ENCODE measurements around the gene POLD1. TPM values are rescaled to one million over a fixed set of nuclear protein-coding genes. Genes with fewer than 3 reads are reported as not detected.

The POLD1 gene
- total and polyA plus RNA-seq, 4 experiments from 2014 or later: 29.3 to 41.1 (median 35.6) TPM

DNA sequence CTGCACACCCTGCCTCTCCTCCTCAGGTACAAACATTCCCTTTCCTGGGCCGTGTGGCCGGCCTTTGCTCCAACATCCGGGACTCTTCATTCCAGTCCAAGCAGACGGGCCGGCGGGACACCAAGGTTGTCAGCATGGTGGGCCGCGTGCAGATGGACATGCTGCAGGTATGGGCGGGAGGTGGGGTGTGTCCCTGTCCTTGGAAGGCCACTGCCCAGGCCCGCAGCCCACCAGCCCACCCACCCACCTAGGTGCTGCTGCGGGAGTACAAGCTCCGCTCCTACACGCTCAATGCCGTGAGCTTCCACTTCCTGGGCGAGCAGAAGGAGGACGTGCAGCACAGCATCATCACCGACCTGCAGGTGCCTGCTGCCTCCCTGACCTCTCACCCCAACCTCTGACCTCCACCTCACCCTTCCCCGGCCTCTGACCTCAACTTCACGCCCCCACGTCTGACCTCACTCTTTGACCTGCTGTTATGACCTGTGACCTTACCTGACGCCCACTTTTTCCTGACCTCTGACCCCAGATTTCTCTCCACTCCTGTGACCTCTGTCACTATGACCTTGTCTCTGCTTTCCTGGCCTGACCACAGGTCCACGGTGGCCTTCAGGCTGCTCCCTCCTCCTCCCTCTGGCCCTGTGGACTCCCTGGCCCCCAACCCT is 22.1 kb downstream of the POLD1 start:
- ChIA-PET CTCF (ENCODE audit: partially characterized antibody) (no interaction called here), POLR2A (ENCODE audit: partially characterized antibody) (no interaction called here)
- Mint-ChIP-seq H3K9me3 (no peaks in the 10 kb centered on the region), H3K27ac (peak overlapping the region in 1 of 7 donors; percentile 82), H3K36me3 (peaks cover 9 to 20% of the 10 kb centered on the region in 2 donors), H3K4me1 (no peaks in the 10 kb centered on the region), H3K4me3 (no peak overlapping the region), H3K27me3 (no peaks in the 10 kb centered on the region)
- Histone ChIP-seq H3K4me1 (ENCODE audit: insufficient read depth, low read length) (no peaks in the 10 kb centered on the region), H3K4me3 (ENCODE audit: low read length in 2 of 2) (no peak overlapping the region), H3K27me3 (ENCODE audit: insufficient read depth, low read length) (no peaks in the 10 kb centered on the region), H3K9me3 (ENCODE audit: control insufficient read depth in 1 of 2, low read length in 2 of 2) (no peaks in the 10 kb centered on the region), H3K27ac (ENCODE audit: low read depth, low read length) (no peak overlapping the region), H3K36me3 (ENCODE audit: insufficient read depth, low read length) (no peaks in the 10 kb centered on the region)
- DNase-seq: no peak
- intact Hi-C loops (cut with micrococcal nuclease): no loop called here

DNA sequence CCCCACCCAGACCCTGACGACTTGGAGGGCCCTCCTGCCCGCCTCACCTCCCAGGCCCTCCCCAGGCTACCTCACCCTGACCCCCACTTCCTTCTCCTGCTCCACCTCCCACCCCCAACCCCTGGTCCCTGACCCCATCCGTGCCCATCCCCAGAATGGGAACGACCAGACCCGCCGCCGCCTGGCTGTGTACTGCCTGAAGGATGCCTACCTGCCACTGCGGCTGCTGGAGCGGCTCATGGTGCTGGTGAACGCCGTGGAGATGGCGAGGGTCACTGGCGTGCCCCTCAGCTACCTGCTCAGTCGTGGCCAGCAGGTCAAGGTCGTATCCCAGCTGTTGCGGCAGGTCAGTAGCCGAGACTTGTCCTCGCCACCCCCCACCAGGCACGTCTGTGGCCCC is 22.7 kb downstream of the POLD1 start:
- ChIA-PET CTCF (ENCODE audit: partially characterized antibody) (no interaction called here), POLR2A (ENCODE audit: partially characterized antibody) (no interaction called here)
- no peaks in the 10 kb centered on the region for H3K27me3 Mint-ChIP-seq
- H3K4me1 Mint-ChIP-seq: no peaks in the 10 kb centered on the region
- Histone ChIP-seq H3K4me1 (ENCODE audit: insufficient read depth, low read length) (no peaks in the 10 kb centered on the region), H3K9me3 (ENCODE audit: control insufficient read depth in 1 of 2, low read length in 2 of 2) (no peaks in the 10 kb centered on the region), H3K27me3 (ENCODE audit: insufficient read depth, low read length) (no peaks in the 10 kb centered on the region), H3K36me3 (ENCODE audit: insufficient read depth, low read length) (no peaks in the 10 kb centered on the region), H3K27ac (ENCODE audit: low read depth, low read length) (no peak overlapping the region), H3K4me3 (ENCODE audit: low read length in 2 of 2) (no peak overlapping the region)
- H3K36me3 Mint-ChIP-seq: peaks cover 11 to 20% of the 10 kb centered on the region in 2 donors
- no peaks in the 10 kb centered on the region for H3K9me3 Mint-ChIP-seq
- no peak for DNase-seq
- intact Hi-C loops (cut with micrococcal nuclease): no loop called here
- H3K4me3 Mint-ChIP-seq: no peak overlapping the region
- no peak overlapping the region for H3K27ac Mint-ChIP-seq

DNA sequence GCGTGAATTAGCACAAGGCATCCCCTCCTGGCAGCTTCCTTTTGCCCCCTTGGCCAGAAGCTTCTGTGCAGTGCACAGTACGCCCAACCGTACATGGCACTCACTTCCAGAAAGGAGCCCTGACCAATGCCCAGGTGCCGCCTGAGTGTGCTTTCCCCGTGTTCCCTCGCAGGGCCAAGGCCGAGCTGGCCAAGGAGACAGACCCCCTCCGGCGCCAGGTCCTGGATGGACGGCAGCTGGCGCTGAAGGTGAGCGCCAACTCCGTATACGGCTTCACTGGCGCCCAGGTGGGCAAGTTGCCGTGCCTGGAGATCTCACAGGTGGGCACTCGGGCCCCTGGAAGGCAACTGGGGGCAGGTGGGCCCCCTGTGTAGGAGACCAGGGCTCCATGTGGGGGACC is 25.2 kb downstream of the POLD1 start:
- peaks cover 0 to under 1% (median 0%) of the 10 kb centered on the region in 4 donors for H3K4me1 Mint-ChIP-seq

DNA sequence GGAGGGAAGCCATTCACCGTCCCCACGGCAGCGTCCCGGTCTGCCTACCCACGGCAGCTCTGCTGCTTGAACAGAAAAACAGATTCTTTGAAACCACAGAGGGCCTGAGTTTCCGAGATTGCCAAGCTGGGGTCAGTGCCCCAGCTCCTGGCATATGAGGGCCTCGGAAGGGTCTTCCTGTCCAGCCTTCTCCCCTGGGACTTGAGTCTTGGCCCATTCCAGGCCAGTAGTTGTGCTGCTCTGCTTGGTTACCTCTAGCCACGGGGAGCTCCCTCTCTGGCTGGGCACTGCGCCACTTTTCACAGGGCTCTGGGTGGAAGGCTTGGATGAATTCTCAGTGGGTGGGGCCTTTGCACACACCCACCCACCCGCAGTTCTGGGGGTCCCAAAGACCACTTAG is 26.0 kb downstream of the POLD1 start:
- H3K27ac Mint-ChIP-seq: no peak overlapping the region

More for the DNA sequence above, 25.2 kb downstream of the POLD1 start:
- Histone ChIP-seq H3K4me3 (ENCODE audit: low read length in 2 of 2) (no peak overlapping the region), H3K4me1 (ENCODE audit: insufficient read depth, low read length) (no peaks in the 10 kb centered on the region), H3K36me3 (ENCODE audit: insufficient read depth, low read length) (no peaks in the 10 kb centered on the region), H3K27me3 (ENCODE audit: insufficient read depth, low read length) (no peaks in the 10 kb centered on the region), H3K27ac (ENCODE audit: low read depth, low read length) (no peak overlapping the region), H3K9me3 (ENCODE audit: control insufficient read depth in 1 of 2, low read length in 2 of 2) (no peaks in the 10 kb centered on the region)
- ChIA-PET CTCF (ENCODE audit: partially characterized antibody) (interaction anchor here (1.4 kb wide), 1 partner anchor 52 kb away, joined by 3 read pairs; no protein-coding TSS in a partner anchor), POLR2A (ENCODE audit: partially characterized antibody) (no interaction called here)
- intact Hi-C loops (cut with micrococcal nuclease): no loop called here
- Mint-ChIP-seq H3K9me3 (no peaks in the 10 kb centered on the region), H3K36me3 (peaks cover 7 to 17% of the 10 kb centered on the region in 2 donors), H3K27ac (no peak overlapping the region), H3K27me3 (no peaks in the 10 kb centered on the region), H3K4me3 (no peak overlapping the region)
- DNase-seq: no peak

DNA sequence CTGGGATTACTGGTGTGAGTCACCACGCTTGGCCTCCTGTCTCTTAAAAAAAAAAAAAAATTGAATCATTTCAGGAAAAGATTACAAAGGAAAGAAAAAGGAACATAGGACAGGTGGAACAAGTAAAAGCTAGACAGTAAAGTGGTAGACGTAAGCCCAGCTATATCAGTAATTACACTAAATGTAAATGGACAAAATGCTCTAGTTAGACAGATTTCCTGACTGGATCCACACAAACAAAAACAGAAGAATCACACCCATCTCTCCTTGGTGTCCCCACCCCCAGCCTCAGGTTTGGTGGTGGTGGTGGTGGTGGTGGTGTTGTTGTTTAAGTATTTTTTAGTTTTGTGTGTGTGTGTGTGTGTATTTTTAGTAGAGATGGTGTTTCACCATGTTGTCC is 28.3 kb downstream of the POLD1 start:
- no peak overlapping the region for H3K4me3 ChIP-seq (ENCODE audit: low read length in 2 of 2)
- H3K27me3 ChIP-seq (ENCODE audit: insufficient read depth, low read length): no peaks in the 10 kb centered on the region
- Mint-ChIP-seq H3K9me3 (no peaks in the 10 kb centered on the region), H3K36me3 (peaks cover 4 to 7% of the 10 kb centered on the region in 2 donors), H3K27ac (peak overlapping the region in 2 of 7 donors; percentile 17 to 80), H3K27me3 (no peaks in the 10 kb centered on the region), H3K4me3 (no peak overlapping the region), H3K4me1 (peaks cover 0 to 4% (median 0%) of the 10 kb centered on the region in 4 donors)
- no peaks in the 10 kb centered on the region for H3K4me1 ChIP-seq (ENCODE audit: insufficient read depth, low read length)
- DNase-seq: no peak
- ChIA-PET POLR2A (ENCODE audit: partially characterized antibody) (no interaction called here), CTCF (ENCODE audit: partially characterized antibody) (interaction anchor here (1.0 to 1.8 kb wide), 4 partner anchors 37 to 55 kb away, joined by 3 to 8 read pairs (median 4); partner anchors contain the start of gene NR1H2)
- intact Hi-C loops (cut with micrococcal nuclease): no loop called here
- no peaks in the 10 kb centered on the region for H3K36me3 ChIP-seq (ENCODE audit: insufficient read depth, low read length)
- H3K27ac ChIP-seq (ENCODE audit: low read depth, low read length): no peak overlapping the region
- no peaks in the 10 kb centered on the region for H3K9me3 ChIP-seq (ENCODE audit: control insufficient read depth in 1 of 2, low read length in 2 of 2)

More for the DNA sequence above, 26.0 kb downstream of the POLD1 start:
- Mint-ChIP-seq H3K4me3 (no peak overlapping the region), H3K36me3 (peaks cover 7 to 17% of the 10 kb centered on the region in 2 donors), H3K27me3 (no peaks in the 10 kb centered on the region), H3K9me3 (no peaks in the 10 kb centered on the region), H3K4me1 (peaks cover 0 to 4% (median 0%) of the 10 kb centered on the region in 4 donors)
- CTCF ChIA-PET (ENCODE audit: partially characterized antibody): interaction anchor here (1.4 kb wide), 1 partner anchor 53 kb away, joined by 3 read pairs; no protein-coding TSS in a partner anchor
- POLR2A ChIA-PET (ENCODE audit: partially characterized antibody): no interaction called here
- Histone ChIP-seq H3K27ac (ENCODE audit: low read depth, low read length) (no peak overlapping the region), H3K4me1 (ENCODE audit: insufficient read depth, low read length) (no peaks in the 10 kb centered on the region), H3K36me3 (ENCODE audit: insufficient read depth, low read length) (no peaks in the 10 kb centered on the region), H3K9me3 (ENCODE audit: control insufficient read depth in 1 of 2, low read length in 2 of 2) (no peaks in the 10 kb centered on the region), H3K4me3 (ENCODE audit: low read length in 2 of 2) (no peak overlapping the region), H3K27me3 (ENCODE audit: insufficient read depth, low read length) (no peaks in the 10 kb centered on the region)
- DNase-seq: no peak
- intact Hi-C loops (cut with micrococcal nuclease): no loop called here

DNA sequence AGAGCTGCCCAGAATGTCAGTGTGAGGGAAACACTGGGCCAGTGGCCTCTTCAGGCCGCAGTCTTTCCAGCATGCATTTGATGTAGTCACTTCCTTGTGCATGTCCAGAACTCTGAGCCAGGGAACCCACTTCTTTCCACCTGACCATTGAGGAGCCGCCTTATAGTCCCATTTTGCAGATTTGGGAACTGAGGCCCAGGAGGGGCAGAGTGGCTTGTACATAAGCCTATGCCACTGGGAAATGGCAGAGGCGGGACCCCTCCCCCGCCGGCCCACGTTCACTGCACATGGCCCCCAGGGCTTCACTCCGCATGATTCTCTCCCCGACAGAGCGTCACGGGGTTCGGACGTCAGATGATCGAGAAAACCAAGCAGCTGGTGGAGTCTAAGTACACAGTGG is 28.9 kb downstream of the POLD1 start:
- Histone ChIP-seq H3K9me3 (ENCODE audit: control insufficient read depth in 1 of 2, low read length in 2 of 2) (no peaks in the 10 kb centered on the region), H3K4me1 (ENCODE audit: insufficient read depth, low read length) (no peaks in the 10 kb centered on the region), H3K27ac (ENCODE audit: low read depth, low read length) (no peak overlapping the region), H3K36me3 (ENCODE audit: insufficient read depth, low read length) (no peaks in the 10 kb centered on the region), H3K4me3 (ENCODE audit: low read length in 2 of 2) (no peak overlapping the region), H3K27me3 (ENCODE audit: insufficient read depth, low read length) (no peaks in the 10 kb centered on the region)
- intact Hi-C loops (cut with micrococcal nuclease): no loop called here
- Mint-ChIP-seq H3K4me1 (peaks cover 0 to 4% (median 0%) of the 10 kb centered on the region in 4 donors), H3K27me3 (no peaks in the 10 kb centered on the region), H3K36me3 (peaks cover 4 to 7% of the 10 kb centered on the region in 2 donors), H3K9me3 (no peaks in the 10 kb centered on the region), H3K27ac (peak overlapping the region in 1 of 7 donors; percentile 35), H3K4me3 (no peak overlapping the region)
- ChIA-PET POLR2A (ENCODE audit: partially characterized antibody) (no interaction called here), CTCF (ENCODE audit: partially characterized antibody) (interaction anchor here (0.7 to 1.3 kb wide), 3 partner anchors 10 to 56 kb away, joined by 3 to 5 read pairs (median 5); partner anchors contain the start of gene NR1H2)
- no peak for DNase-seq

DNA sequence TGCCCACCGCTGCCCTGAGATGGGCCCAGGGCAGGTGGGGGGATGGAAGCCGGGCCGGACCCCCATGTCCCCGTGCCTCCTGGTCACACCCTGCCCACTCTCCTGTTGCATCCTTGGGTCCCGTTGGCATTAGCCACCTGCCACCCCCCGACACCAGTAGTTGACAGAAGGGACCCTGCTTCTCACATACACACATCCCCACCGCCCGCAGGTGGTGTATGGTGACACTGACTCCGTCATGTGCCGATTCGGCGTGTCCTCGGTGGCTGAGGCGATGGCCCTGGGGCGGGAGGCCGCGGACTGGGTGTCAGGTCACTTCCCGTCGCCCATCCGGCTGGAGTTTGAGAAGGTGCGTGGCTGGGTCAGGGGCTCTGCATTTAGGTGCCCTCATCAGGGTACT is 29.4 kb downstream of the POLD1 start:
- ChIA-PET CTCF (ENCODE audit: partially characterized antibody) (interaction anchor here (0.7 to 1.3 kb wide), 2 partner anchors 10 to 56 kb away, joined by 3 to 5 read pairs; no protein-coding TSS in a partner anchor), POLR2A (ENCODE audit: partially characterized antibody) (interaction anchor here (0.7 kb wide), 1 partner anchor 56 kb away, joined by 3 read pairs; no protein-coding TSS in a partner anchor)
- no peaks in the 10 kb centered on the region for H3K9me3 ChIP-seq (ENCODE audit: control insufficient read depth in 1 of 2, low read length in 2 of 2)
- H3K4me1 ChIP-seq (ENCODE audit: insufficient read depth, low read length): no peaks in the 10 kb centered on the region
- H3K4me3 ChIP-seq (ENCODE audit: low read length in 2 of 2): no peak overlapping the region
- Mint-ChIP-seq H3K36me3 (peaks cover 4 to 7% of the 10 kb centered on the region in 2 donors), H3K27ac (no peak overlapping the region), H3K4me1 (peaks cover 0 to 4% (median 0%) of the 10 kb centered on the region in 4 donors), H3K9me3 (no peaks in the 10 kb centered on the region), H3K27me3 (no peaks in the 10 kb centered on the region), H3K4me3 (no peak overlapping the region)
- no peak for DNase-seq
- no peak overlapping the region for H3K27ac ChIP-seq (ENCODE audit: low read depth, low read length)
- no peaks in the 10 kb centered on the region for H3K36me3 ChIP-seq (ENCODE audit: insufficient read depth, low read length)
- intact Hi-C loops (cut with micrococcal nuclease): no loop called here
- no peaks in the 10 kb centered on the region for H3K27me3 ChIP-seq (ENCODE audit: insufficient read depth, low read length)

Measured in CD4-positive, alpha-beta memory T cell (primary cell).